Stimulated activated CD4-positive, alpha-beta T cell treated with anti-CD3 and anti-CD28 coated beads, Interleukin-15, amount 100 ng/mL, for 48 hours (primary cell): ENCODE results near the gene AAMP.

Experiments used
- DNase-seq, 2 donors: peaks; one replicate each; pipeline ENCODE4 v3.0.0-alpha.2; 2020; ENCODE audit warnings: low read depth in 2 of 2

Gene AAMP

DNA sequence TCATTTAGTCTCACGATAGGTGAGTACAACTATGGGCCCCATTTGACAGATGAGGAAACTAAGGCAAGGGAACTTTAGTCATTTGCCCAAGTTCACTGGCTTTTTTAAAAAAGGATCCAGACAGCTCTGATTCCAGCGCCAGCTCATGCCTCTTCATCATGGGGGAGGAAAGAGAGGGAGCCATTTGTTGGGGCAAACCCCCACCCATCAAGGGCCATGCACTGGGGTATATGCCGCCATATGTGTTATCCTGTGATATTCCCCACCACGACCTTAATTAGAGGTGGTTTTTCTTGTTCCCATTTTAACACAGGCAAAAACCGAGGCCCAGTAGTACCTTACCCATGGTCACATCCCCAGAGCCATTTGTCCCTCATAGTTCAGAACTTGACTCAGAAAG lies 9.8 kb downstream of the AAMP start:
- DNase-seq = no peak

DNA sequence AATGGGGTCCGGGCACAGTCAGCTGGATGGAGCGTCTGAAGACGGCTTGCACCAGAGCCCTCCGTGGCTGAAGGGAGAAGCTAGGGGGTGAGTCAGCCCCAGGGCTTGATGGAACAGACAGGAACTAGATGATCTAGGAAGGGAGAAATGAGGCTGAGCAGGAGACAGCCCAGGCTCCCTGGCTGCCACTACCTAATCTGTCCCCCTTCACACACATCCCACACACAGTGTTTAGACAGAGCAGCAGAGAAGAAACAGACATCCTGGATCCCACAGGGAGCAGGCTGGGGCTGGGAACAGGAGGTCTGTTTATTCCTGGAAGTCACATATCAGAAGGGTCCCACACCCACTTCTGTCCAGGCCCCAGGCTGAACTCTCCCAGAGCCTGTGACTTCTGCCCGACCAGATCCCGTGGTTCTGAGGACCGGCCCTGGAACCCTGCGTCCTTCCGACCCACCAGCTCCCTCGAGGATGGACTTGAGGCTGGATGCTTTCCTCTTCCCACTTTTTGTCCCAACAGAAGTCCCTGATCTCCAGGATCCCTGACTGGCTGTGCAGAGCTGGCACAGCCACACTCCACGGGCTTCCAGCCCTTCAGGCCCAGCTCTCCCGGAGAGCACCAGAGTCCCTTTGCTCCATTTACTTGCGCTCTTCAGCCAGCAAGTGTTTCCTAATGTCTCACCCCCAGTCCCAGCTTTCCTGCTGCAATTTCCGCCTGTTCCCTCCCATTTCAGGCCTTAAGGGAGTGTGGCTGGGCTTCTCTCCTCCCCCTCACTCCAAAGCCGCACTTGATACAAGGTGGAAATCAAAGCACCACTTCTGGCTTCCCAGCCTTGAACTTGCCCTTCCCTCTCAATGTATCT lies 10.6 kb downstream of the AAMP start:
- no peak for DNase-seq

DNA sequence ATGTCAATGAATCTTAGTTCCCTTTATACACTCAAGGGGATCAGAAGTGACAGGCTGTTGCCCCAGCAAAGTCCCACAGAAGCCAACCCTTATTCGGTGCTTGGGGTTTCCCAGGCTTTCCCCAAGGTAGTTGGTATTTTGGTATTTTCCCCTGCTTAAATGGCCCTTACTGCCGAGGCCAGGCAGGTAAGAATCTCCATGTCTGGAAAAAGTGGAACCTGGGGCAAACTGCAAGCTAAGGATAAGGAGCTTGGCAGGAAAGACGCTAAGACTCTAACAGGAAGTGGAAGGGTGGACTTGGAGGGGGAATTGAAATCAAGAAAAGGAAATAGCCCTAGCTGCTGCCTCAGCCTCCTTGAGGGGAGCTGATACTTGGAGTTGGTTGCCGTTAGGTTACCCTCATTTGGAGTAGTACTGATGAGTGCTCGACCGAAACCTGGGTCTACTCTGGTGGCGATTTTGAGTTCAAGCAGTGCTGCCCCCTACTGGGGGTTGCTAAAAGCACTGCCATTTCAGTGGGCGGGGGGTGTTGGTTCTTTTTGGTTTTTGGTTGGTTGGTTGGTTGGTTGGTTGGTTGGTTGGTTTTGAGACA lies 12.5 kb downstream of the AAMP start:
- DNase-seq = peak; percentile 60 to 68

DNA sequence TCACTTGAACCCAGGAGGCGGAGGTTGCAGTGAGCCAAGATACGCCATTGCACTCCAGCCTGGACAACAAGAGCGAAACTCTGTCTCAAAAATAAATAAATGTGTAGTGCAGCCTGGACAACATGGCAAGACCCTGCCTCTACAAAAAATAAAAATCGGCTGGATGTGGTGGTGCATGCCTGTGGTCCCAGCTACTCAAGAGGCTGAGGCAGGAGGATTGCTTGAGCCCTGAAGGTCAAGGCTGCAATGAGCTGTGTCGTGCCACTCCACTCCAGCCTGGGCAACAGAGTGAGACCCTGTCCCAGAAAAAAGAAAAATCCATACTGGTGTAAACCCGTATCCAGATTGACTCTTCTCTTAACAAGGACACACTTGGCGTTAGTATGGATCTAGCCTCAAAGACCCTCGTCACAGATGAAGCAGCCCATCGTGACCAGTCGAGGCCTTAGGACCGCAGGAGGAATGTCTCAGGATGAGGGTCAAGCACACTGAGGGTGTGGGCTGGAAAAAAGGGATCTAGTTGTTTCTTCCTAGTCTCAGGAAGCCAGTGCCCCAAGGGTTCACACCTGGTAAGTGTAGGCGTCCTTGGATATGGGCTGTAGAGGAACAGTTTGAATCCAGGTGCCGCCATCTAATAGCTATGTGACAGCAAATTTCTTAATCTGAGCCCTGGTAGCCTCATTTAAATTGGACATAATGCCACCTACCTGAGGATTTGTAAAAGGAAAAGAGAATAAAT lies 13.2 kb downstream of the AAMP start:
- DNase-seq = no peak

DNA sequence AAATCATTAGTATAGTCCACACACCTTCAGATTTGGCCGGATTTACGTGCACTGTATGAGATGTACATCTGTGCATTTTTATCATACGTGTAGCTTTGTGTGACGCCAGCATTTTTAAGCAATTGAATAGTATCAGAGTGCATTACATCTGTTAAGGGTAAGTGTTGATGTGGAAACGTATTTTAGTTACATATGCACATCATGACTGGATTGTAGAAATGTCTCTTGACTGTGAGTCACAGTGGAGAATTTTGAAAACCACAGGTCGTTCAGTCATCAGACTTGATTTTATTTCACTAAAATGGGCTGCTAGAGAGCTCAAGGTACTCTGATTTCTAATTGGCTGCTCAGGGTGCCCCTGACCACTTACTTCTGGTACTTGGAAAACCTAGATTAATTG lies 14.5 kb downstream of the AAMP start:
- no peak for DNase-seq

DNA sequence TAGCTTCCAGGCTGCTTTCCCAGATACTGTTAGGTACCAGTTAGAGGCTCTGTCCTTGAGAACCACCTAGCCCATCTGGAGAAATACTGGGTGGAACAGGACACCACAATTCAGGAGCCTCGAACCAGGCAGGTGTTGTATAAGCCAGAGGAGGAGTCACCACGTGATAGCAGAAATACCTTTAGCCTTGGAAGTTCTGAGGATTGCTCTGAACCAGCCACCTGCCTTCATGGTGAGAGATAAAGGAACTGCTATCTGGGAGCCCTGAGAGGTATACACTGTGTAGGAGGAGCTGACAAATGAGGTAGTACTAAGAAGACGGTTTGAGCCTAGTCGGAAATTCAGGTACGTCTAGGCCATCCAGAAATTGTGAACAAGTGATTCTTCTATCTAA lies 16.7 kb downstream of the AAMP start:
- no peak for DNase-seq

DNA sequence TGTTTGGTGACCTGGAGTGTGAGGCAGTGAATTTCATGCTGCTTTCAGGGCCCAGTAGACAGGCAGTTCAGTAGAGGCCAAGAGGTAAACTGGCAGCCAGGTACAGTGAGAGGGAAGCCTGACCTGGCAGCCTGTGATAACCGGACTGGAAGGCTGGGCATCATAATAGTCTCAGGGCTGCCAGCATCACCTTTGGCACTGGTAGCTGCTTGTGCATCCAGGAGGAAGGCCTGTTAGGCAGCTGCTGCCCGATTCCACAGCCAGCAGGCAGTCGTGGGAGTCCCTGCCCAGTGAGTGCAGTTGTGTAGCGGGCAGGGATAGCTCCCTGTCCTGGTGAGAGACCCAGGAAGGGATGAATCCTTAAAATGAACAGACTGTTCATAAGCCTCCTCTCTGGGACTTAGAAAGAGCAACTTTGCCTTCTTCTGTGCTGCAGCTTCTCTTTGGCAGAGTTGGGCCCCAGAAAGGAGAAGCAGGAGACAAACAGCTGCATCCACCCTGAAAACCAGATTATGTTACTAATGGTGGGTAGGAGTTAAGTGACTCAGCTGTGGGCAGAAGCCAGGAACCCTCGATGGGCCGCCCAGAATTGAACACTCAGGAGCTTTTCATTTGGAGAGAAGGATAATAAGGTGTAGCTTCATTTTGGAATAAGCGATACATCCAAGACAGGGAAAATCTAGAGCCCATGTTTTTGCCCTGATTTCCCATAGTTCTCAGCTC lies 17.3 kb downstream of the AAMP start:
- DNase-seq = no peak

DNA sequence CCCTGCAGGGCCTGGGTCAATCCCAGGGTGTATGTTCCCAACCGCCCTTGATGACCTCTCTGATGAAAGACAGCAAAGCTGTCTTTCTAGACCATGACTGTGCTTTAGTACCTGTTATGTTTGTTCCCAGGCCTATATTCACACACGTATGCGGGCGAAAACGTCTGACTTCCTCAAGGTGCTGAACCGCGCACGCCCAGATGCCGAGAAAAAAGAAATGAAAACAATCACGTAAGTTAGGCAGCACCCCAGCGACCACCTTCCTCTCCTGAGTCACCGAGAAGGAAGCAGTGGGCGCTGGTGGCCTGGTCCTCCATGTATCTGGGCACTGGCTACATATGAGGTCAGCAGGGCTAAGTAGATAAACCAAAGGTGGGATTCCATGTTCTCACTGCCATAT lies 20.2 kb downstream of the AAMP start:
- no peak for DNase-seq

DNA sequence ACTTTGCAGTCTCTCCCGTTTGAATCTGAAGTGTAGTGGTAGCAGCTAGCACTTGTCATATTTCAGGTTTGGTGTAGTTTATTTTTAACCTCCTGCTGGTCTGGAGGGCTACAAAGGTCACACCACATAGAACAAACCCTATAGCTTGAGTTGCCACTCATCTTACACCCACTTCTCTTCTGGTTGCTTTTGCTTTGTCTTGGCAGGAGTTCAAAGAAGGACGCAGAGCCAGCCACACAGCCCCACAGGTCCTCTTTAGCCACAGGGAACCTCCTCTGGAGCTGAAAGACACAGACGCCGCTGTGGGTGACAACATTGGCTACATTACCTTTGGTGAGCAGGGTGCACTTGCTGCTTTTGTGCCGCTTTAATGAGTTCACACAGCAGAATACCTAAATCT lies 24.7 kb downstream of the AAMP start:
- DNase-seq = no peak

DNA sequence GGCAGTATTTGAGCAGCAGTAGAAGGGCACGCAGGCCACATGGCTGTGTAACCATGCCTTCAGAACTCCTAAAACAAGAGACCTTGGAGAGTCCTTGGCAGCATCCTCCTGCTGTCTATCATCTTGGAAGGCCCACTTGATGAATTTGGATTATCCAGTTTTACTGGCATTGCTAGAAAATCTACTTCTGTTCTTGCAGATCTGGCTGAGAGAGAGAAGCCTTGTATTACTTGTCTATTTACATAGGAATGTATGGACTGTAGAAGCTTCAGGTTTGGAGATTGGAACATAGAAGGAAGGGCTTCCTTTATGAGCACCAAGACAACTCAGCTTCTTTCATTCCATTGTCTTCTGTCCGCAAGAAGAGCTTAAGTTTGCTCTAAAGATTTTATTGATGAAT lies 25.3 kb downstream of the AAMP start:
- no peak for DNase-seq

DNA sequence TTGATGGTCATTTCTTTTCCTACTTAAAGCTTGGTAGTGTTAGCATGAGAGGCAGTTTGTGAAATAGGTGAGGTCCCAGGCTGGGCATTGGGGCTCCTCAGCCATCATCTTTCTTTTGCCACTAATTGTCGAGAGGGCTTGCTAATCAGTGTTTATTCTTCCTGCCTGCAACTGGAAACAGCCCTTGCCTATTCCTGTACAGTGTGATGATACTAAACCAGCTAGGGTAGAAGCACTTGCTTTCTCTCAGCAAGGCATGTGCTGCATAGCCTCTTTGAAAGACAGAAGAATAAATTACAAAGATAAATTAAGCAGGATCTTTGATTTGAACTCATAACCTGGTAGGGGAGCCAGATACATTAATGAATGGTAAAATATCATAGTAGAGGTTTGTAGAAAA lies 25.7 kb downstream of the AAMP start:
- no peak for DNase-seq

DNA sequence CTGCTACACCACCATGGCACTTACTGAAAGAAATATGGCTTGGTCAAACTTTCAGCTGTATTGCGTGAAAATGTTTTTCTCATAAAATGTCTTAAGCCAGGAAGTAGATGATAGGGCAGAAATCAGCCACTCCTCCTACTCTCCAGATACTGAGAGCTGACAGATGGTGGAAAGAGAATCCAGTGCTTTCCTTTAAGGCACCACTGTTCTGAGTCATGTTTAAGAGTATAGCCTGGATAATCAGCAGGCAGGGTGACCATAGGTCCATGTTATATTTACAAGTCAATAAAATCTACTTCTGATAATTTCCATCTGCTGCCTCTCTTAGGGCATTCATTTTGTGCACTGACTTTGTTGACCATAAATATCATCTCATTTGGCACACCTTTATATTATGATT lies 31.1 kb downstream of the AAMP start:
- no peak for DNase-seq

DNA sequence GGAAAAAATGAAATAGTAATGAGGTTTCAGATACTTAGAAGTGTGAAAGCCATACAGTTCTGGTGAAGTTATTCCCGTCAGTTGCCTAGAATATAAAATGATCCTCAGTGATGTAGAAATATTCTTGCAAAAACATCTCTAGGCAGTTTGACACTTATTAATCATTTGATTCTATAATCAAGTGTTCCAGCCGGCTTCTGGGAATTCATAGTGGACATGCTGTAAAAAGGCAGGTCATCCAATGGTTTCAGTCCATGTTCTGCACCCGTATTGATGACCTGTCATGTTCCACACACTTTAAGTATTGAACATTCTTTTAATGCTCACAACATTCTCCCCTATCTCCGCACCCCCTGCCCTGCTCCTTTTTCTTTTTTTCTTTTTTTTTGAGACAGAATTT lies 33.1 kb downstream of the AAMP start:
- no peak for DNase-seq

DNA sequence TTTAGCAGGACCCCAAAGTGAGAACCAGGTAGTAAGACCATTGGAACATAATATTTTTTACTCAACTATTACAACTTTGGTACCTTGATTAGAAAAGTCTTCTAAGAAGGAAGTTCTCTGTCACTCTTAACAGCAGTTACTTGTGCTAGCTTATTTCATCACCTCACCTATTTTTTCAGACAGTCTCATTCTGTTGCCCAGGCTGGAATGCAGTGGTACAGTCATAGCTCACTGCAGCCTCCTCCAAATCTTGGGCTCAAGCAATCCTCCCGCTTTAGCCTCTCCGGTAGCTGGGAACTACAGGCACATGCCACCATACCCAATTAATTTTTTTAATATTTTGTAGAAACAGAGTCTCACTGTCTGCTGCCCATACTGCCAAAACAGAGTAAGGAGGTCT lies 34.9 kb downstream of the AAMP start:
- DNase-seq = no peak

DNA sequence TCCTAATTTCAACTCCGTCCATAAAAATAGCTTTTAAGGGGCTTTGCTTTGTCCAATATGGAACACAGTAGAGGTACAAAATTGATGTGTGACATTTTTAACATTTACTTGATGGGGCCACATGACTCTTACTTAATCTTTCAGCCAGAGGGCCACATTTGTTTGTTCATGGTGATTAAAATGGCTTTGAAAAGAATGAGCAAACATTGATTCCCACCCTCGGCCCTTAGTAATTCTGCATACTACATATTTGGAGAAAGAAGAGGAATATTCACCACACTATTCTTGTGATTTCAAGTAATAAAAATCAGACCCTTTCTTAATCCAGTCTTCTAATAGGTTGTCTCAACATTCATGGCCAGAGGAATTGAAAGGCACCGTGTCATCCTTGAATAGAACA lies 35.4 kb downstream of the AAMP start:
- no peak for DNase-seq

DNA sequence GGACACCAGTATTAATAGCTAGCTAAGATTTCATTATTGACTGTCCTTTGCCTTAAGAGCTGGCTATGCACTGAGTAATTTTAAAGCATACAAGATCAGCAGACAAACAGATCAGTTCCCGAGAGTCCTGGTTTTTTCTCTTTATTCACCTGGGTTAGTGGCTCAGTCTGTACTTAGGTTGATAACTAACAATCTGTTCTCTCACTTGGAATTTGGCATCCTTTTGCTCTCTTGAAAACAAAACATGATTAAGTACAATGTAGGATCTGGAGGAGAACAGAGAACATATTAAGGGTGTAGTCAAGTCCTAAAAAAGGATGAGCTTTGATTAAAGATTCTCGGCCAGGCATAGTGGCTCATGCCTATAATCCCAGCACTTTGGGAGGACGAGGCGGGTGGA lies 36.4 kb downstream of the AAMP start:
- no peak for DNase-seq

DNA sequence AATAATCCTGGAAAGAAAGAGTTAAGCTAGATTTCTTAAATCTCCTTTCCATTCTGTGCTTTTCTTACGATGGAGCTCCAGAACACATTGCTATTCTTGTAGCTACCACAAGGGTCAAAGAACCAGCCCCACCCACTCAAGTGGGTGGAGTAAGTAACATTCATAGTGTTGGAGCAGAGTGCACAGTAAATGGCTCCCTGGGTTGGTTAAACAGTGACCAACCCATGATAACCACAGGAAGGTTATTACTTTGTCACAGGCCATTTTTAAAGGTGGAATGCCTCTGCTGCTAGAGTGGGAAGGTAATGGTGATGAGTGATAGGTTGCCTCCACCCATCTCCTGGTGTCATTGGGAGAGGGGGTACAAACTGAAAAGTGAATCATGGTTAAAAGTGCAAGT lies 39.1 kb downstream of the AAMP start:
- DNase-seq = peak in 1 of 2 donors; percentile 16

DNA sequence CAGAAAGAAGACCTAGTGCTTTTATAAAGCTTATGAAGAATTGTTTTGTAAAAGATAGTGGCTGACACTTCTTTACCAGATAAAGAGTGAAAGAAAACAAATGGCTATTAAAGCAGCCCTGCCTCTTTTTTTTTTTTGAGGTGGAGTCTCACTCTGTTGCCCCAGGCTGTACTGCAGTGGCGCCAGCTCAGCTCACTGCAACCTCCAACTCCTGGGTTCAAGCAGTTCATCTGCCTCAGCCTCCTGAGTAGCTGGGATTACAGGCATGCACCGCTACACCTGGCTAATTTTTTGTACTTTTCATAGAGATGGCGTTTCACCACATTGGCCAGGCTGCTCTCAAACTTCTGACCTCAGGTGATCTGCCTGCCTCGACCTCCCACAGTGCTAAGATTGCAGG lies 40.1 kb downstream of the AAMP start:
- no peak for DNase-seq

DNA sequence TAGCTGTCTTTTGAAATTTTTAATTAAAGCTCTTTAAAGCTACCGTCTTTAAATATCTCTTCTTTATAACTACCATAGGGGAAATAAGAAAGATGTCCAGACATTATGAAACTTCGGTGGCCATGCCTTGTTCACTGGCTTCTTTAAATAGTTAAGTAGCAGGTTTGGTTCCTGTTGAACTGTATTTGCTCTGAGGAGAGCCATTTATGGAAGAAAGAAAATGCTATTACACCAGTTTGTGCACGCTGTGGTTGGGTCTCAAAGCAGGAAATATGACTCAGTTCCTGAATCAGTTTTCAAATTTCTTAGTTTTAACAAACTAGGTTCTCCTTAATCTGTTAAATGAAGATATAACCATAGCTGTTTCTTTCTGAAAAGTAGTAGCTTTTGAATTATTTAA lies 40.7 kb downstream of the AAMP start:
- DNase-seq = peak; percentile 19 to 21

DNA sequence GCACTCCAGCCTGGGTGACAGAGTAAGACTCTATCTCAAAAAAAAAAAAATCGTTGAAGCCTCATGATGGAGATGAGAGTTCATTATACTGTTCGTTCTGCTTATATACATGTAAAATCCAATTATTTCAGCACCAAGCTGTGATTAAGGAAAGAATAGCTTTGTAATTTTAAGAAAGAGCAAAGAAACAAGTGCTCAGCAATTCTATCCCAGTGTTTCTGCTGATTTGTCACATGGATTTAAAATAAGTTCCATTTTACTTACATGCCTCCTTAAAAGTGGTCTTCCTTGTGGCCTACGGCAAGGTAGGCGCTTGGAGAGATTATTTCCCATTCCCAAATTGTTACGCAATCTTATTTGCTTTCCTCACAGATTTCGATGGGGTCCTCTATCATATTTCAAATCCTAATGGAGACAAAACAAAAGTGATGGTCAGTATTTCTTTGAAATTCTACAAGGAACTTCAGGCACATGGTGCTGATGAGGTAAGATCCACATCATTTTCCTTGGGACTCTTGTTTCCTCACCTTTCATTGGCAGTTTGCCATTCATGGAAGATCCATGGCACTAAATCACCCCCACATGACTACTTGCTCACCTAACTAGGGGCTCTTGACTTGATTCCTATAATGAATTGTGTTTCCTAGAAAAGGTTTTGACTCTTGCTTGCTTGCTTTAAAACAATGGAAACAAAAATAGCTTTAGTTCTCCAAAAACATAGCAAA lies 41.4 kb downstream of the AAMP start:
- DNase-seq = no peak

DNA sequence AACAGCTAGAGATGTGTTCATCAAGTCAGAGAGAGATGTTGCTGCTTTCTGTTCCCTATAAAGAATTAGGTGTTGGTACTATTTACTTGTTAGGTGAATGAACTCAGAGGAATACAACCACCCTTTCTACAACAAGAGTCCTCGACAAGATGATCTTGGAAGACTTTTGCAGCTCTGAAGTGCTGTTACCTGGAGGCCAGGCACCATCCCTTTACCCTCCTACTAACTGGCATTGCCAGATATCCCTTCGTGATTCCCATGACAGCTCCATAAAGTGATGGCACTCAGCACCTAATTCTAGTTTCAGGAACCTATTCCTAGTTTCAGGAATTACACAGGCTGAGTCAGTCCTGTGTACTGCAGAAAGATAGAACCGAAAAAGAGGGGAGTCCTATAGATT lies 43.0 kb downstream of the AAMP start:
- no peak for DNase-seq

DNA sequence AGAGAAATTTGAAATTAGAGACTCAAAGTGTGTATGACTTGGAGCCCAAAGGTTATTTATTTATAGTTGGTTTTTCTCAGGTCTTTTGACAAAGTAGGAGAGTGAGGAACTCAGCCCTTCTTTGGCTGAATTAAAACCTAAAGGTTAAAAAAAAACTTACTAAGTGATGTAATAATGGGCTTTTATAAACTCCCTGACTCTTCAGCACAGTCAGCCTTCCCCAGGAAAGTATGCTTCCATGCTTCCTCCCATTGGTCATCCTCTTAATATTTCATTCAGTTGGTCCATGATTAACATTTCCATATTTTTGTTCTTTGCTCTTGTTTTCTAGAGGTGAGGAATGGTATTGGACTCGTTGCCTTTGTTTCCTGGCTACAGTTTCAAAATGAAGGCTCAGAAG lies 45.8 kb downstream of the AAMP start:
- no peak for DNase-seq
